Astrocyte (in vitro differentiated cells and primary cell): ENCODE results near the gene UBR2. TPM values are rescaled to one million over a fixed set of nuclear protein-coding genes. Genes with fewer than 3 reads are reported as not detected.
"Not testable (repeated sequence)": the region's sequence is repeated elsewhere in the genome, so short reads cannot be mapped to it uniquely, and the experiment has no call there.

Source experiments
- DNase-seq: peaks from one replicate; pipeline ENCODE4 v3.0.0-alpha.2; 2010; ENCODE audit warnings: low read depth
- FAIRE-seq: peaks from 2 replicates; lab custom pipeline; 2011; peaks lifted over from hg19 to GRCh38; lab: Jason Lieb, UNC
- H2AFZ ChIP-seq: 2 replicates; pipeline ENCODE4 v1.6.0; 2012; ENCODE audit warnings: low read depth, low read length, inconsistent platforms
- H3K27ac ChIP-seq: 2 replicates; pipeline ENCODE4 v1.5.1; 2011; ENCODE audit warnings: low read depth, low read length, inconsistent platforms
- H3K27me3 ChIP-seq: 2 replicates; pipeline ENCODE4 v1.6.0; 2011; ENCODE audit warnings: low read length, inconsistent platforms; ENCODE audit not compliant: insufficient read depth
- H3K36me3 ChIP-seq: 2 replicates; pipeline ENCODE4 v1.5.1; 2011; ENCODE audit warnings: low read length, inconsistent platforms; ENCODE audit not compliant: insufficient read depth
- H3K4me1 ChIP-seq: 2 replicates; pipeline ENCODE4 v1.5.1; 2011; ENCODE audit warnings: low read length, inconsistent platforms; ENCODE audit not compliant: insufficient read depth
- H3K4me2 ChIP-seq: 2 replicates; pipeline ENCODE4 v1.6.0; 2012; ENCODE audit warnings: low read length, inconsistent platforms
- H3K4me3 ChIP-seq: 2 replicates; pipeline ENCODE4 v1.5.1; 2011; ENCODE audit warnings: low read depth, mild to moderate bottlenecking, low read length, inconsistent platforms; ENCODE audit not compliant: insufficient read depth
- H3K79me2 ChIP-seq: 2 replicates; pipeline ENCODE4 v1.6.0; 2012; ENCODE audit warnings: mild to moderate bottlenecking, low read length, inconsistent platforms; ENCODE audit not compliant: insufficient read depth
- H3K9ac ChIP-seq: 2 replicates; pipeline ENCODE4 v1.6.0; 2012; ENCODE audit warnings: mild to moderate bottlenecking, low read length, inconsistent platforms
- H3K9me3 ChIP-seq: 2 replicates; pipeline ENCODE4 v1.5.1; 2012; ENCODE audit warnings: low read depth, mild to moderate bottlenecking, low read length, inconsistent platforms; ENCODE audit not compliant: insufficient read depth
- H4K20me1 ChIP-seq: 2 replicates; pipeline ENCODE4 v1.6.0; 2012; ENCODE audit warnings: low read length, inconsistent platforms; ENCODE audit not compliant: insufficient read depth
- H3K27ac Mint-ChIP-seq: one replicate; pipeline ENCODE4 v1.8.0; 2021; ENCODE audit warnings: mild to moderate bottlenecking, mixed read lengths; ENCODE audit not compliant: unreplicated experiment
- H3K27me3 Mint-ChIP-seq: one replicate; pipeline ENCODE4 v1.8.0; 2021; ENCODE audit warnings: low read depth, mixed read lengths; ENCODE audit not compliant: unreplicated experiment
- H3K36me3 Mint-ChIP-seq: one replicate; pipeline ENCODE4 v1.8.0; 2021; ENCODE audit warnings: low read depth, mixed read lengths; ENCODE audit not compliant: unreplicated experiment
- H3K4me1 Mint-ChIP-seq: one replicate; pipeline ENCODE4 v1.8.0; 2021; ENCODE audit warnings: low read depth, mixed read lengths; ENCODE audit not compliant: unreplicated experiment
- H3K4me3 Mint-ChIP-seq: one replicate; pipeline ENCODE4 v1.8.0; 2021; ENCODE audit warnings: mild to moderate bottlenecking, moderate library complexity, mixed read lengths; ENCODE audit not compliant: unreplicated experiment
- H3K9me3 Mint-ChIP-seq: one replicate; pipeline ENCODE4 v1.8.0; 2021; ENCODE audit warnings: mild to moderate bottlenecking, mixed read lengths; ENCODE audit not compliant: unreplicated experiment
- EZH2 ChIP-seq: IDR thresholded peaks from 2 replicates; pipeline ENCODE4 v1.6.1; 2012; ENCODE audit warnings: mild to moderate bottlenecking, low read length, inconsistent platforms; ENCODE audit not compliant: insufficient read depth
- total RNA-seq: library from RNA; stranded (reverse); gene quantifications from 2 replicates; pipeline ENCODE4 v1.2.1, GENCODE V29; 2021
- TF ChIP-seq, protein P1 (sequence below): IDR thresholded peaks from 2 replicates; pipeline ENCODE4 v1.5.1; 2011; ENCODE audit warnings: low read depth, mild to moderate bottlenecking, inconsistent platforms, low read length, moderate library complexity; ENCODE audit not compliant: insufficient read depth

Gene UBR2
- total RNA-seq, 1 donor from 2014 or later = 23.3 TPM

DNA sequence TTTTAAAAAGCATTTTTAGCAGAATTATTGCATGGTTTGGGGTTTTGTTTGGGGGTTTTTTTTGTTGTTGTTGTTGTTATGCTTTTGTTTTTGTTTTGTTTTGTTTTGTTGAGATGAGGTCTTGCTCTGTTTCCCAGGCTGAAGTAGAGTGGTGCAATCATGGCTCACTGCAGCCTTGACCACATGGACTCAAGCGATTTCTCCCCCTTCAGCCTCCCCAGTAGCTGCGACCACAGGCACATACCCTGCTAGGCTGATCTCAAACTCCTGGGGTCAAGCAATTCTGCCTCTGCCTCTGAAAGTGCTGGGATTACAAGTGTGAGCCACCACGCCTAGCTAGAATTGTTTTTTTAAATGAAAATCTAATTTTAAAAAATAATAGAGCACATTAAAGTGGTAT is 35.7 kb downstream of the UBR2 start:
- Mint-ChIP-seq H3K4me3 (no peak overlapping the region), H3K27me3 (no peaks in the 10 kb centered on the region), H3K4me1 (peaks cover 11% of the 10 kb centered on the region), H3K9me3 (no peaks in the 10 kb centered on the region), H3K36me3 (peaks cover 5% of the 10 kb centered on the region), H3K27ac (peak overlapping the region; percentile 58)
- H3K27me3 ChIP-seq = no peaks in the 10 kb centered on the region
- FAIRE-seq = no peak
- H3K4me2 ChIP-seq = no peak overlapping the region
- peaks cover 4% of the 10 kb centered on the region for H4K20me1 ChIP-seq
- DNase-seq = no peak
- no peak overlapping the region for H3K4me3 ChIP-seq
- no peak overlapping the region for H3K27ac ChIP-seq
- no peak for TF ChIP-seq EZH2
- TF ChIP-seq, protein P1, sequence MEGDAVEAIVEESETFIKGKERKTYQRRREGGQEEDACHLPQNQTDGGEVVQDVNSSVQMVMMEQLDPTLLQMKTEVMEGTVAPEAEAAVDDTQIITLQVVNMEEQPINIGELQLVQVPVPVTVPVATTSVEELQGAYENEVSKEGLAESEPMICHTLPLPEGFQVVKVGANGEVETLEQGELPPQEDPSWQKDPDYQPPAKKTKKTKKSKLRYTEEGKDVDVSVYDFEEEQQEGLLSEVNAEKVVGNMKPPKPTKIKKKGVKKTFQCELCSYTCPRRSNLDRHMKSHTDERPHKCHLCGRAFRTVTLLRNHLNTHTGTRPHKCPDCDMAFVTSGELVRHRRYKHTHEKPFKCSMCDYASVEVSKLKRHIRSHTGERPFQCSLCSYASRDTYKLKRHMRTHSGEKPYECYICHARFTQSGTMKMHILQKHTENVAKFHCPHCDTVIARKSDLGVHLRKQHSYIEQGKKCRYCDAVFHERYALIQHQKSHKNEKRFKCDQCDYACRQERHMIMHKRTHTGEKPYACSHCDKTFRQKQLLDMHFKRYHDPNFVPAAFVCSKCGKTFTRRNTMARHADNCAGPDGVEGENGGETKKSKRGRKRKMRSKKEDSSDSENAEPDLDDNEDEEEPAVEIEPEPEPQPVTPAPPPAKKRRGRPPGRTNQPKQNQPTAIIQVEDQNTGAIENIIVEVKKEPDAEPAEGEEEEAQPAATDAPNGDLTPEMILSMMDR = no peak
- no peaks in the 10 kb centered on the region for H3K4me1 ChIP-seq
- peaks cover 3% of the 10 kb centered on the region for H3K36me3 ChIP-seq
- no peaks in the 10 kb centered on the region for H3K9me3 ChIP-seq
- H2AFZ ChIP-seq = no peak overlapping the region
- no peak overlapping the region for H3K9ac ChIP-seq
- H3K79me2 ChIP-seq = peaks cover 19% of the 10 kb centered on the region

DNA sequence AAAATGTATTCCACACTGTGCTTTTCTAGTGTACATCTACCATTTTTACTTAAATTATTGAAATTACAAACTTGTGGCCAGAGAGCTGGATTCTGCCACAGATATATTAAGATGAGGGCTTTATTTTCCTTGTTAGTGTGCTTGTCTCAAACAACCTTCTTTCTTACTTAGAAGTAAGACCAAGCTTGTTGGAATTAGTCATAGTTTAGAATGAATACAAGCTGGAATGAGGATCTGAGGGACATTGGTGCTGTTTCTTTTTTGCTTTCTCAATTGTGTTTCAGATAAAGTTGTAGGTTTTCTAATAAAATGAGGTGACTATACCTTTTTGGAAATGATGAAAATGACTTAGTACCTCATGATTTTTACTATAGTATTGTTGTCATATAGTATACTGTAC is 40.3 kb downstream of the UBR2 start:
- TF ChIP-seq EZH2 = no peak
- TF ChIP-seq, protein P1 = no peak
- peaks cover 6% of the 10 kb centered on the region for H3K79me2 ChIP-seq
- H3K36me3 ChIP-seq = peaks cover 3% of the 10 kb centered on the region
- no peak overlapping the region for H3K4me3 ChIP-seq
- H3K36me3 Mint-ChIP-seq = no peaks in the 10 kb centered on the region
- no peaks in the 10 kb centered on the region for H3K4me1 ChIP-seq
- no peak overlapping the region for H3K27ac Mint-ChIP-seq
- H3K9me3 ChIP-seq = no peaks in the 10 kb centered on the region
- H3K4me2 ChIP-seq = no peak overlapping the region
- FAIRE-seq = no peak
- no peak overlapping the region for H2AFZ ChIP-seq
- no peak overlapping the region for H3K4me3 Mint-ChIP-seq
- no peak overlapping the region for H3K27ac ChIP-seq
- H3K9me3 Mint-ChIP-seq = no peaks in the 10 kb centered on the region
- H3K27me3 Mint-ChIP-seq = no peaks in the 10 kb centered on the region
- no peak overlapping the region for H3K9ac ChIP-seq
- no peaks in the 10 kb centered on the region for H3K27me3 ChIP-seq
- peaks cover 10% of the 10 kb centered on the region for H3K4me1 Mint-ChIP-seq
- H4K20me1 ChIP-seq = peaks cover 7% of the 10 kb centered on the region
- DNase-seq = no peak

DNA sequence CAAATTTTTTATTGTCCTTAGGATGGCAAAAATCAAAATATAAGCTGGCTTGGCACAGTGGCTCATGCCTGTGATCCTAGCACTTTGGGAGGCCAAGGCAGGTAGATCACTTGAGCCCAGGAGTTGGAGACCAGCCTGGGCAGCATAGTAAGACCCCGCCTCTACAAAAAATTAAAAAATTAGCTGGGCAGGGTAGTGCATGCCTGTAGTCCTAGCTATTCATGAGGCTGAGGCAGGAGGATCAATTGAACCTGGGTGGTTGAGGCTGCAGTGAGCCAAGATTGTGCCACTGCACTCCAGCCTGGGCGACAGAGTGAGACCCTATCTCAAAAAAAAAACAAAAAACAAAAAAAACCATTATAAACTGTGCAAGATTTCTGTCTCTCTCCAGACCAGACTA is 40.9 kb downstream of the UBR2 start:
- H3K4me3 ChIP-seq, FAIRE-seq, H3K27ac Mint-ChIP-seq, H3K27me3 Mint-ChIP-seq, H3K27ac ChIP-seq, H3K36me3 Mint-ChIP-seq, H3K9ac ChIP-seq, H3K36me3 ChIP-seq, H3K27me3 ChIP-seq, H3K4me2 ChIP-seq, H3K4me1 ChIP-seq, DNase-seq, H2AFZ ChIP-seq, H3K9me3 Mint-ChIP-seq, H3K4me3 Mint-ChIP-seq, H3K4me1 Mint-ChIP-seq, H3K79me2 ChIP-seq, H3K9me3 ChIP-seq, H4K20me1 ChIP-seq: not testable (repeated sequence)
